HG02870 (cell line): ENCODE results near the gene TTC21B.
A peak's percentile ranks its signal among the peaks of the same experiment; 100 is the strongest.

Experiments used
- ATAC-seq: cut with Tn5 transposase; IDR thresholded peaks from one replicate; pipeline ENCODE4 v1.9.1; 2021; ENCODE audit warnings: mild to moderate bottlenecking, moderate library complexity; ENCODE audit not compliant: unreplicated experiment

The TTC21B gene

DNA sequence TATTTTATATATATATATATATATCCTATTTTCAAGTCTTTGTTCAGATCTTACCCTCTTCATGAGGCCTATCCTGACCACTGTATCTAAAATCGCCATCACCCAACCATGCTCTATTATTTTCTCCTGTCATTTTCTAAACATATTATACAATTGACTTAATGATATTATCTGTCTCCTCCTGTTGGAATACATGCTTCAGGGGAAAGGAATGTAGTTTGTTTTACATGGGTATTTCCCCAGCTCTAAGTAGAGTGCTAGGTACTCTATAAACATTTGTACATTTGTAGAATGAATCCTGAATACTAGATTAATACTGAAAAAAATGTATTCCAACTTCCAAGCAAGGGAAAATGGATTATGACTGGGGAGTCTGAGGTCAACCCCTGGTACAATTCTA, 26.2 kb downstream of the TTC21B start:
- no peak for ATAC-seq

DNA sequence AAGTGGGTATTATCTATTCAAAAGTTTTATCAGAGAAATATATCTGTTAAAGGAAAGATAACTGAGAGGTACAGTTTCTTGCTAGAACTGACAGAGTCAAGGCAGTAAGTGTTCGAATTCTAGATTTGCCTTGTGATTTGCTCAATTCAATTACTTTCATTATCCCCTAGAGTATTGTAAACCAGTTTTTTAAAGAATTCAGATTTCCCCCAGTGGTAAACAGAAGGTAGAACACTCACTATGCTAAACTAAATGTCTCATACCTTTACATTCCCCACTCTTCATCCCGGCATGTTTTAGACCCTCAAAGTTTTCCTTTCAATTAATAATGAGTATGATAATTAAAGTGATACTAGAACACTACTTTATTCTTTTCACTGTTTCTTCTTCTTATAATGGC, 28.6 kb downstream of the TTC21B start:
- no peak for ATAC-seq

DNA sequence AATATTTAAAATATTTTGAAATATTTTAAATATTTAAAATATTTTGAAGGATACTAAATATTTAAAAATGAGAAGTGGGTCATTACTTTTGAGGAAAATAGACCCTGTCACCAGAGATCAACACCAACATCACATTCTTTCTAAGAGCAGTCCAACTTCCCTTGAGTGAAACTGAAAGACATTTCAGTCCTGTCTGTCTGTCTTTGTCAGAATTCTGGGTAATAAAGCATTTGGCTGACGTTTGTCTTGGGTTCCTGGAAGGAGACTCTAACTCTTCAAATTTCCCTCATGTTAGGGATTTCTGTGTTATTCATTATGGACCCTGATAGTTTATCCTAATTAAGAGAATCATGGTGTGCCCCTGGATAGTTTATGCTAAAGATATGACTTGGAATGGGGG, 32.8 kb downstream of the TTC21B start:
- no peak for ATAC-seq

DNA sequence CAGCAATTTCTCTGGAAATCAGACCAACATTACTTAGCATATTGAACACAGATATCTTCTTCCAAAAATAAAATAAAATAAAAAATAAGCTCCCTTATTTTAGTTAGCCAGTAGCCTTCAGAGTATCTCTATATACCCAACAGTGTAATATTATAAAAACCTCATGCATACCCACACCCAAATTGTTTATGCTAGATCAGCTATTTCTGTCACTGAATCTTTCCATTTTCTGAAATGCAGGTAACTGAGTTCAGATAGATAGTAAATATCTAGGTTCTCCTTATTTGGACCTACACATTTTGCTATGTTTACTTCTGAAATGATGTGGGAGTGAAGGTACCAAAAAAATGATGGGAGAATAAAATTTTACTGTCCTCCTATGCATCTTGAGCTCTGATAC, 39.9 kb downstream of the TTC21B start:
- no peak for ATAC-seq

DNA sequence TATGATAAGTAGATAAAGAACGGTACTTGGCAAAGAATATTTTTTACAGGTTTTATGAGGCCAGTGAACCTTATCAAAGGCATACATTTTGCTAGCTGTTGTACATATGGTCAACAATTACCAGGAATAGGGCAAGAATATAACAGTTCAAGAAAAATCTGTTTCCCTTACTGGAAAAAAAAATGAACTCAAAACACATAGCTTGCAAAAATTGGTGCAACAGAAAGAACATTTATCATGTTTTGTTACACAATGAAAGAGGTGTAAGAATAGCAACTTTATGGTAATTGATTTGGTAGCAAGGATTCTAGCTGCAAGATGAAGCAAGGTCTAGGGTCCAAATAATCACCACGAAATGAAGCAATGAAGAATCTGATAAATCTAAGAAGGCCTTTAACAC, 41.6 kb downstream of the TTC21B start:
- ATAC-seq, result no peak

DNA sequence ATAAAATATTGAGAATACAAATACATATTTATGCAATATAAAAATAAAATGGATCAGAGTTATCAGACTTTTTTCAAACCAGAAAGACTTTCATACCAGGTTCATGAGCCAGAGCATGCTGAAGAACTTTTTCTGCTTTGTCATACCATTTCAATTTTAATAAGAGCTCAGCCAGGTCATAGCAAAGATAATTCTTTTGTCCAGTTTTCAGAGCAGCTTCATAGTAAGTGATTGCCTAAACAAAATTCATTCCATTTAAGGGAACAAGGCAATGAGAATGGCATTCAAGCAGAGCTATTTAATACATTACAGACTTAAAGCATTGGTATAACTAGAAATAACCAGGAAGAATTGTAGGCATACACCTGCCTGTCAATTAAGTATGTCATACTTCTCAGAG, 42.3 kb downstream of the TTC21B start:
- no peak for ATAC-seq

DNA sequence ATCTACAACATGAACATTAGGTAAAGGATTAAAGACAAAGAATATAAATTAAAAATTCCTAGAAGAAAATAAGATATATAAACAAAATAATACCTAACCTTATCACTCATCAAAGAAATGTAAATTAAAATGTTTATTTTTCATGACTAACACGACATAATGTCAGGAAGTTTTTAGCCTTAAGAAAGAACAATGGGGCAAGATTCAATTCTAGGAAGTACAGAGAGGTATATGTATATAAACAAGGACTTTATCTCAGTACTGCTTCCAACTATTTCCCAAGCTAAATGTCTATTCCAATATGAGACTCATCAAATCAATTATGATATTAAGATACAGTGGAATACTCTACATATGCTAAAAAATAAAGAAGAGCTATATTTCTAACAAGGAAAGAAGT, 44.1 kb downstream of the TTC21B start:
- no peak for ATAC-seq

DNA sequence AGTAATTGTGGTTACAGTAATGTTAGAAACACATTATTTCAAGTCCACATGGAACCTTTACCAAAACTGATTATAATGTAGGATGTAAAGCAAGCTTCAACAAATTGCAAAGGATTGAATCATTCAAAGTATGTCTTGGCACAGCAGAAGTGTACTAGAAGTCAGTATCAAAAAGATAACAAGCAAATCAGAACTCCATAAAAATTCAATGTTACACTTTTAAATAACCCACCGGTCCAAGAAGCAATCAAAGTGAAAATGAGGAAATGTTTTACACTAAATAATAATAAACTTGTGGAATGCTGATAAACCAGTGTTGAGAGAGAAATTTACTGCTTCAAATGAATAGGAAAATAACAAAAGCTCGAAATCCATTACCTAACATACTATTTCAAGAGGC, 47.7 kb downstream of the TTC21B start:
- ATAC-seq, result no peak

GRCh38 chr2:165905269-165905668, 48.3 kb downstream of the TTC21B start:
- ATAC-seq, result no peak

- no peak for ATAC-seq
Observed at GRCh38 chr2:165904432-165904831, 49.1 kb downstream of the TTC21B start.

GRCh38 chr2:165903406-165903805, 50.2 kb downstream of the TTC21B start:
- ATAC-seq, result no peak

- ATAC-seq, result no peak
Observed at GRCh38 chr2:165902934-165903333, 50.6 kb downstream of the TTC21B start.

DNA sequence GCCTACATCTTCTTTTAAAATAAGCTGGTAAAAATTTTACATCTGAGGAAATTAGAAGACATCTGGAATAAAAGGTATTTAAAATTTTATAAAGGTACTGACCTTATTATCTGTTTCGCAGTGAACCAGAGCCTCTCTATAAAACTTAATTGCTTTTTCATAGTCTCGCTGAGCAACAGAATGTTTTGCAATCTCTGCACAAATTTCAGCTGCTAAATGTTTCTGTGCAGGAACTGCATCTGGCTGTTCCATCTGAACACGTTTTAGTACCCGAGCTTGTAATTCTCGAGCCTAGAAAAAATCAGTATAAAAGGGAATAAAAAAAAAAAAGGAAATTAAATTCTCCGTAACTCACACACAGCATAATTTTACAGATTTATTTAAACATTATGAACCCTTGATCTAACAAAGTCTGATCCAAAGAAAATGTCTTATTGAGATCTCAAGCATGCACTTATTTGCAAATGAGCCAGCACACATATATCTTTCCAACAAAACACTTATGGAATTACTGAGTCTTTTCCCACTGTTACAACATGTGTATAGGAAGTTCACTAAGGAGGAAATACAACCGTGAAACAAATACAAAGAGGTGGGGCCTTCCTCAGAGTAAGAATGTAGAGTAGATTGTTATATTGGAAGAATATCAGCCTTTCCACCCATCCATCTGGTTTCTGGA, 51.8 kb downstream of the TTC21B start:
- no peak for ATAC-seq

DNA sequence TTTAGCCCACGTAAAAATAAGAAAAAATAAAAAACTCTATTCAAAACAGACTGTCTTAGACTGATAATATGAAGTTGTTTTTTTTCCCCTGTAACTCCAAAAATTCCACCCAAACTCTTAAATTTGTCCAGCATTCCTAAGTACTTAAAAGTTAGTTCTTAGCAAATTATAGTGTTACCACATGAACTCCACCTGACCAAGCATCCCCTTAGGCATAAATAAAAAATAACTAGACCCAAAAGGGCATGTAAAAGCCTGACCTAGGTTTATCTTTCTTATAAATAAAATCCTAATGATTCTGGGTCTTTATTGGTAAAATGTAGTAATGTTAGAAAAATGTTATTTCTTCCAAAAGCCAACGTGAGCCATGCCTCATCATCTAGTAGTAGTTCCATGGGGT, 54.3 kb downstream of the TTC21B start:
- no peak for ATAC-seq

GRCh38 chr2:165898381-165898780, 55.2 kb downstream of the TTC21B start:
- no peak for ATAC-seq

DNA sequence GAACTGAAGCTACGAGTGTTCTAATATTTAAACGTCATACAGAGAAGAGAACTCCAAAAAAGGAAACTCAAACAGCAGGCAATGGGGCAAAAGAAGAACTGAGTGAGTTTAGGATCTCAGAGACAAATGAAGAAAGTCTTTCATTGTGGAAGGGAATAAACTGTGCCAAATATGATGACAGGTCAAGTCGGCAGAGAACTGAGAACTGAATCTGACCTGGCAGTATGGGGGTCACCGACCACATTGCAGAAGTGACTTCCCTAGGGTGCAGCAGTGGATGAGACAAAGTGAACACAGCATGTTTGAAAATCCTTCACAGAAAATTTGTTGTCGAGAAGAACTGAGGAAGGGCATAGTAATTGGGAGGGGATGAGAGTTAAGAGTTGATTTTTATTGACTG, 55.9 kb downstream of the TTC21B start:
- peak; percentile 50 for ATAC-seq

DNA sequence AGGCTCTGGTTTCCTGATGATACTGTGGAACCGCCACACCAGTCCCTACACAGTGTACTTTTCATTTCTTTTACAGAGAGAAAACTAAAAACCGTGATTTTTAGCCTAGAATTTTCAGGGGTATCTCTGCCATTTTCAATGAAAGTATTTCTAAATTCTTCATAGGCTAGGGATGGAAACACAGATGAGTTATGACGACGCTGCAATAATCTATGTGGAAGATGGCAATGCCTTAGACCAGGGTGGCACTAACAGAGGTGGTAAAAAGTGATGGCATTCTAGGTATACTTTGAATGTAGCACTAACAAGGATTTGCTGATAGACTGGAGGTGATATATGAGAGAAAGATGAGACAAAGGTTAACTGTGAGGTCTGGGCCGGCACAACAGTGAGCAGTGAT, 56.5 kb downstream of the TTC21B start:
- ATAC-seq, result no peak

DNA sequence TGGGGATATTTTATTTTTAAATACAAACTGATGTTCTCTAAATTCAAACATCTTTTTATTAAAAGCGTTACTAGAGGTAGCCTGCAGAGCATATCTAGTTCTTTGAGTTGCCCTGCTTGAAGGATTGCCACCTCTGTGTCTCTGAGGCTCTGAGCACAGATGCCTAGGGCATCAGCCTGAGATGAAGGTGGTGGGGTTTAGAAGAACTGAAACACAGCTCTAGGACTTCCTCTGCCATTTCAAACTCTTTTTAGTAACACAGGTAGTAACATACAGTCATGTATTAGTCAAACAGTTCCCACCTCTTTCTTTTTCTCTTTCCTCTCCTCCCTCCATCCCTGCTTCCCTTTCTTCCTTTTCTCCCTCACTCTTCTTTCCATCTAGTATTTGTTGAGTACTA, 57.6 kb downstream of the TTC21B start:
- peak; percentile 98 for ATAC-seq

DNA sequence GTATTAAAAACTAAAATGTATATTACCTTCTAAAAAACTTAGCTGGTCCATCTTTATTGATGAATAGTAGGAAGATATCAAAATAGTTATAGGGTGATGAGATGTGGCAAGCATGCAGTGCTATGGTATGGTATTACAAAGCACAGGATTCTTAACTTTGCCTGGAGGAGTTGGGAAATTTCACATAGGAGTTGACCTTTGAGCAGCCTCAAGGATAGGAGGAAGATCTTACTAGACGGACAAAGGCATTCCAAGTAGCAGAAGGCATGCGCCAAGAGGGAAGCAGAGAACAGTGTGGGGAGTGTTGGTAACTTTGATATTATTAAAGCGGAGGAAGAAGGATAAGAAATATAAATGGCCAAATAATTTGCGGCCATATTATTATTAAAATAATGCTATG, 60.0 kb downstream of the TTC21B start:
- no peak for ATAC-seq

GRCh38 chr2:165892526-165892925, 61.0 kb downstream of the TTC21B start:
- no peak for ATAC-seq

- no peak for ATAC-seq
Observed at GRCh38 chr2:165891943-165892342, 61.6 kb downstream of the TTC21B start.

DNA sequence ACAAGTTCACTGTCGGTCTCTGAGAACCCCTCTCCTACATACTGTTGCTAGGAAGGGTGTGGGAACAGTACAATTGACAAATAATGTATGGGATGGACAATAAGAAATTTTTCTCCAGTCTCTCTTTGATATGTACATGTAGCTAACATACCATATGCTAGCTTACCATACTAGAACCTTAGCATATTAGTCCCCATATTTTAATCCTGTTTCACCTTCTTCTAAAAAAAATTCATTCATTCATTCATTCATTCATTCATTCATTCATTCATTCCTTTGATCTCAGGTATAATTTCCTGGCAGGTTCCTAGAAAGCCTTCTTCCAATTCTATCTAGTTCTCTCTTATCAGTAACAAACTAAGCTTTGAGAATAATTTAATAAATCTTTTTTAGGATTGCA, 62.2 kb downstream of the TTC21B start:
- no peak for ATAC-seq

DNA sequence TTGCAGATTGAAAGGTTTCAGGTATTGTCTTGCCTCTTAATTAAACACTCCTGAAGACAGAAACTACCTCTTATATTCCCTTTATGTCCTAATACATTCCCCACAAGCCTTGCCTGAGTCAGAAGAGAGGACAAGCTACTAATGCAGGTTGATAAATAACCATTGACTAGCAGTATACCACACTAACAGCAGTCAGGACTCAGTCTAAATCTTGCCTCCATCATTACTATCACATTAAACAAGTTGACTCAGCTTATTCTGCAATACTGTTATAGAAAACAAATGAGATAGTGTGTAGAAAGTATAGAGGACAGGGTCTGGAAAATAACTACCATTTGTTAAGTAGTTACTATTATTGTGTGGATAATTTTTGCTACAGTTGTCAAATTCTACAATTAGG, 63.8 kb downstream of the TTC21B start:
- ATAC-seq, result no peak
